AG04449 (cell line): Measurements from ENCODE around the gene MSH2.

Experiments
- CTCF ChIA-PET: fragments of 350-600 bp; formaldehyde crosslinking; extraction: SDS; loops from one replicate; lab custom pipeline; 2021; ENCODE audit warnings: antibody characterized with exemption; lab: Yijun Ruan, JAX
- POLR2A ChIA-PET: fragments of 400-600, 350-600 bp; formaldehyde crosslinking; extraction: SDS; loops from one replicate; lab custom pipeline; 2020; ENCODE audit warnings: antibody characterized with exemption, inconsistent platforms; lab: Yijun Ruan, JAX
- DNase-seq: peaks from one replicate; pipeline ENCODE4 v3.0.0-alpha.2; 2010; ENCODE audit warnings: low read depth, low spot score
- H3K4me3 ChIP-seq: 2 replicates; pipeline ENCODE4 v1.5.1; 2011; ENCODE audit warnings: low read depth, mild to moderate bottlenecking, control low read depth, low read length
- TF ChIP-seq, protein P1 (sequence below): IDR thresholded peaks from one replicate; pipeline ENCODE4 v1.5.1; 2011; ENCODE audit warnings: mild to moderate bottlenecking, moderate library complexity, low read length, control low read depth, inconsistent platforms; ENCODE audit not compliant: insufficient read depth; ENCODE audit errors: missing control alignments

The MSH2 gene

DNA sequence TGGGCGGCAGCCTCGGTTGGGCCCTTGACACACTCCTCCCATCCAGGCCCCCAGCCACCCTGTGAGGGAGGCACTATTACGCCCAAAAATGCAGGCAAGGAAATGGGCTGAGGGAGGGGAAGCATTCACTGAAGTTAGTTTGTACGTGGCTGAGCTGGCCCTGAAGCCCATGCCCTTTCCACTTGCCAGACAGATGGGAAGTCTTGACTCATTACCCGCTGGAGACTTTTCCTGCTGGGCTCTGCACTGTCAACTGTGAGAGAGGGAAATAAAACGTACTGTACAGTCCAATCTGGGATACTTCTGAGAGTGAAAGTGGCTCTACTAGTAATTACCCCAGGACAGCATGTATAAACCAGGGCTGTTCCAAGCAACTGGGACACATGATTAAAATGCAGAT, 125.9 kb downstream of the MSH2 start:
- TF ChIP-seq, protein P1, sequence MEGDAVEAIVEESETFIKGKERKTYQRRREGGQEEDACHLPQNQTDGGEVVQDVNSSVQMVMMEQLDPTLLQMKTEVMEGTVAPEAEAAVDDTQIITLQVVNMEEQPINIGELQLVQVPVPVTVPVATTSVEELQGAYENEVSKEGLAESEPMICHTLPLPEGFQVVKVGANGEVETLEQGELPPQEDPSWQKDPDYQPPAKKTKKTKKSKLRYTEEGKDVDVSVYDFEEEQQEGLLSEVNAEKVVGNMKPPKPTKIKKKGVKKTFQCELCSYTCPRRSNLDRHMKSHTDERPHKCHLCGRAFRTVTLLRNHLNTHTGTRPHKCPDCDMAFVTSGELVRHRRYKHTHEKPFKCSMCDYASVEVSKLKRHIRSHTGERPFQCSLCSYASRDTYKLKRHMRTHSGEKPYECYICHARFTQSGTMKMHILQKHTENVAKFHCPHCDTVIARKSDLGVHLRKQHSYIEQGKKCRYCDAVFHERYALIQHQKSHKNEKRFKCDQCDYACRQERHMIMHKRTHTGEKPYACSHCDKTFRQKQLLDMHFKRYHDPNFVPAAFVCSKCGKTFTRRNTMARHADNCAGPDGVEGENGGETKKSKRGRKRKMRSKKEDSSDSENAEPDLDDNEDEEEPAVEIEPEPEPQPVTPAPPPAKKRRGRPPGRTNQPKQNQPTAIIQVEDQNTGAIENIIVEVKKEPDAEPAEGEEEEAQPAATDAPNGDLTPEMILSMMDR = no peak
- ChIA-PET POLR2A (no interaction called here), CTCF (interaction anchor here (1.3 kb wide), 1 partner anchor 91 kb away, joined by 5 read pairs; no protein-coding TSS in a partner anchor)
- no peak for DNase-seq
- no peak overlapping the region for H3K4me3 ChIP-seq

DNA sequence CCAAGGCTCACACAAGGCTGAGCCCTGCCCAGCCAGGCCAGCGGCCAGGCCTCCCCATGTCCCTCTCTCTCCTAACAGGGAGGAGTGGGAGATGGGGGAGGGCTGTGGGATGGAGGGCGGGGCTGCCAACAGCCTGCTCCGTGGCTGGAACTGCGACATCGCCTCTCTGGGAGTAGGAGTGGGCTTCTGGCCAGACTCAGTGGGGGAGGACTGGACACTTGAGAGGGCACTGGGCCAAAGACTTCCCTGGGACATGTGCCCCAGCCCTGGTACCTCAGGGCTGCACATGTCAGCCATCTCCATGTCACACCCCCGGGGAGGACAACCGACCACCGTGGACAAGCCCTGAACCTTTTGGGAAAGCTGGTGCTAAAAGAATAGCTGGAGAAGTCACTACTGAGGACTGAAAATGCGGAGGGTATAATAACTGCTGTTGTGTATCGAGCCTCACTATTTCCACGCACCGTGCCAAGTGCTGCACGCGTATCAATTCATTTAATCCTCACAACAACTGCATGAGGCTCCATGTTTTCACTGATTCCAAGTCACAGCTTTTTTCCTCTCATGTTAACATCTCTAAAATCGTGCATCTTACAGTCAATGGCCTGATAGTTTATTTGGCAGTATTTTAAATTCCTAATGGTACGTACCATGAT, 127.3 kb downstream of the MSH2 start:
- H3K4me3 ChIP-seq = no peak overlapping the region
- TF ChIP-seq, protein P1 = no peak
- no peak for DNase-seq
- POLR2A ChIA-PET = no interaction called here
- CTCF ChIA-PET = no interaction called here

DNA sequence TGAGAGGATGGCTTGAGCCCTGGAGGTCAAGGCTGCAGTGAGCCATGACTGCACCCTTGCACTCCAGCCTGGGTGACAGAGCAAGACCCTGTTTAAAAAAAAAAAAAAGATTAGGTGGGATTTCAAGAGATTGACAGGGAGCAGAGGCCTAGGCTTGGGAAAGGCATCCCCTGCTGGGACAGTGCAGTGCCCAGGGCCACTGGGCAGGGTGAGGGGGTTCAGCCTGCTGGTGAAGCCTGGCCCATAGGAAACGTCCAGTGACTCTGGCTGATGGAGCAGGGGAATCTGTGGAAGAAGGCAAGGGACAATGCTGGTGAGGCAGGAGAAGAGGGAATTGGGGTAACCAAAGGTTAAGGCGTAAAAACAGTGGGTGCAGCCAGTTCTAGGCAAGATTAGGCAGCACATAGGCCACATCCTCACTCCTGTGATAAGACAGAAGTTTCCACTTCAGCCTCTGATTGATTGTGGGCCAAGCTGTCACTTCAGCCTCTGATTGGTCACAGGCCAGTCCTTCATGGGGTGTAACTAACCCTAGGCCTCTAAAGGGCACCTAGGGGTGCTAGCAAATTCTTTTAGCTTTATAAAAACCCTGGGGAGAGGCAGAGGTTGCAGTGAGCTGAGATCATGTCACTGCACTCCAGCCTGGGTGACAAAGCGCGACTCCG, 128.6 kb downstream of the MSH2 start:
- DNase-seq = no peak
- POLR2A ChIA-PET = no interaction called here
- CTCF ChIA-PET = interaction anchor here (1.5 kb wide), 1 partner anchor 16 kb away, joined by 3 read pairs; no protein-coding TSS in a partner anchor
- H3K4me3 ChIP-seq = no peak overlapping the region
- TF ChIP-seq, protein P1 = no peak
